ENCODE data around the gene WRAP53.

- TF ChIP-seq, protein P1, sequence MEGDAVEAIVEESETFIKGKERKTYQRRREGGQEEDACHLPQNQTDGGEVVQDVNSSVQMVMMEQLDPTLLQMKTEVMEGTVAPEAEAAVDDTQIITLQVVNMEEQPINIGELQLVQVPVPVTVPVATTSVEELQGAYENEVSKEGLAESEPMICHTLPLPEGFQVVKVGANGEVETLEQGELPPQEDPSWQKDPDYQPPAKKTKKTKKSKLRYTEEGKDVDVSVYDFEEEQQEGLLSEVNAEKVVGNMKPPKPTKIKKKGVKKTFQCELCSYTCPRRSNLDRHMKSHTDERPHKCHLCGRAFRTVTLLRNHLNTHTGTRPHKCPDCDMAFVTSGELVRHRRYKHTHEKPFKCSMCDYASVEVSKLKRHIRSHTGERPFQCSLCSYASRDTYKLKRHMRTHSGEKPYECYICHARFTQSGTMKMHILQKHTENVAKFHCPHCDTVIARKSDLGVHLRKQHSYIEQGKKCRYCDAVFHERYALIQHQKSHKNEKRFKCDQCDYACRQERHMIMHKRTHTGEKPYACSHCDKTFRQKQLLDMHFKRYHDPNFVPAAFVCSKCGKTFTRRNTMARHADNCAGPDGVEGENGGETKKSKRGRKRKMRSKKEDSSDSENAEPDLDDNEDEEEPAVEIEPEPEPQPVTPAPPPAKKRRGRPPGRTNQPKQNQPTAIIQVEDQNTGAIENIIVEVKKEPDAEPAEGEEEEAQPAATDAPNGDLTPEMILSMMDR (conservative IDR thresholded peaks at IDR 0.05; ENCODE audit: low read length) = no peak
- no peak for TF ChIP-seq EZH2phosphoT487 (IDR thresholded peaks at IDR 0.05; ENCODE audit: borderline replicate concordance)
Observed at GRCh38 chr17:7654832-7655540, 33.3 kb upstream of the WRAP53 start.

Measured in Loucy (cell line).